Ishikawa (cell line): ENCODE data around the gene SLC15A3.

ENCODE experiments used
- RAD21 ChIP-seq: IDR thresholded peaks from 2 replicates; pipeline ENCODE4 v1.6.1; 2012; ENCODE audit warnings: low read depth
- TCF12 ChIP-seq: IDR thresholded peaks from 2 replicates; pipeline ENCODE4 v1.6.1; 2012; ENCODE audit warnings: low read depth

GRCh38 chr11:60910281-60910687 lies 41.7 kb downstream of the SLC15A3 start:
- TF ChIP-seq RAD21 (no peak), TCF12 (no peak)
